Measurements from ENCODE around the gene YY1.

GRCh38 chr14:100327128-100327527 is 88.2 kb downstream of the YY1 start:
- TF ChIP-seq CTCF (IDR thresholded peaks at IDR 0.05): no peak
- no peak for TF ChIP-seq POLR2A (IDR thresholded peaks at IDR 0.05)

Data from right lobe of liver (tissue), 4 donors.